Activated CD4-positive, alpha-beta T cell treated with anti-CD3 and anti-CD28 coated beads, Interleukin-2, amount 50 U/mL, for 1 hour (primary cell): ENCODE results near the gene CAPN13.
"Not testable (repeated sequence)": the region's sequence is repeated elsewhere in the genome, so short reads cannot be mapped to it uniquely, and the experiment has no call there.

ENCODE experiments used
- DNase-seq: peaks from one replicate; pipeline ENCODE4 v3.0.0-alpha.2; 2020

CAPN13 gene

GRCh38 chr2:30701782-30702181 is 105.5 kb downstream of the CAPN13 start:
- no peak for DNase-seq

DNA sequence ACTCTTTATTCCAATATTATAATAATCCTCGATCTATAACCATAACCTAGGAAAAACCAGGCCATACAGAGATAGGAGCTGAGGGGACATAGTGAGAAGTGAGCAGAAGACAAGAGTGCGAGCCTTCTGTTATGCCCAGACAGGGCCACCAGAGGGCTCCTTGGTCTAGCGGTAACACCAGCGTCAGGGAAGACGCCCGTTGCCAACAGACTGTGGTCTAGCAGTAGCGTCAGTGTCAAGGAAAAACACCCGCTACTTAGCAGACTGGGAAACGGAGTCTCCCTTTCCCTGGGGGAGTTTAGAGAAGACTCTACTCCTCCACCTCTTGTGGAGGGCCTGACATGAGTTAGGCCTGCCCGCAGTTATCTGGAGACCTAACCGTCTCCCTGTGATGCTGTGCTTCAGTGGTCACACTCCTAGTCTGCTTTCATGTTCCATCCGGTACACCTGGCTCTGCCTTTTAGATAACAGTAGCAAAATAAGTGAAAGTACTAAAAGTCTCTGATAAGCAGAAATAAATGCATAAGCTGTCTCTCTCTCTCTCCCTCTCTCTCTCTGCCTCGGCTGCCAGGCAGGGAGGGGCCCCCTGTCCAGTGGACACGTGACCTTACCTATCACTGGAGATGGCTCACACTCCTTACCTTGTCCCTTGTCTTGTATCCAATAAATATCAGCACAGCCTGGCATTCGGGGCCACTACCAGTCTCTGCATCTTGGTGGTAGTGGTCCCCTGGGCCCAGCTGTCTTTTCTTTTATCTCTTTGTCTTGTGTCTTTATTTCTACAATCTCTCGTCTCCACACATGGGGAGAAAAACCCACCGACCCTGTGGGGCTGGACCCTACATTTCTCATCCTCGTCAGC is 109.8 kb downstream of the CAPN13 start:
- DNase-seq: not testable (repeated sequence)

- no peak for DNase-seq
Measured at GRCh38 chr2:30695749-30696148, 111.5 kb downstream of the CAPN13 start.

DNA sequence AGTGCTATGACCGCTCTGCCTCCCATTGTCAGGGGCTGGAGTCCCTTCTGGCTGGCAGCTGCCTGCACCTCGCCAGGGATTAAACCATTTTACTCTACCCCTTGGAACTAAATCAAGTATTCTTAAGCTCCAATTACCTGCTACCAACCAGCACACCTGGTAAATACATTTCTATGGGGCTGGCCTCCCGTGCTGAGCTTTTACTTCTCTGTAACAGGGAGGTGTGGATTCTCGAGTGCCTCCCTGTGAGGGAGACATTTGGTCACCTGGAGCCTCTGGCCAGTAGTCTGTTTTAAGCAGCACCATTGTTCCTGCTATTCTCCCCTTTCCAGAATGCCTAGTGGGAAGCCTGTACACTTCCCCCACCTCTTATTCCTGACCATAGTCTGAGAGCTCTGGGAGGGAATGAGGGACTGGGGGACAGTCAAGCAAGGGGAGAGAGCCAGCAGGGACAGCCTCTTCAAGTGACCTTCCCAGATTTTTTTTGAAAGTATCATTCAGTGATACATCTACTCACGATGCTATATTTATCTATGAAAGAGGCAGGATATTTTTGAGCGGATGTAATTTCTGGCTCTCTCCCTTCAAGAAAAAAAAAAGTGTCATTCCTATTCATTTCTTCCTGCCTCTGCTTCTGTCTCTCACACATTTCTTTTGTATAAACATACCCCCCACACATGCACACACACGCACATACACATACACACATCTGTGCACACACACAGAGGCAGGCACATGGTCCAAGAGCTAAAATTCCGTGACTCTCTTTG is 112.8 kb downstream of the CAPN13 start:
- no peak for DNase-seq

DNA sequence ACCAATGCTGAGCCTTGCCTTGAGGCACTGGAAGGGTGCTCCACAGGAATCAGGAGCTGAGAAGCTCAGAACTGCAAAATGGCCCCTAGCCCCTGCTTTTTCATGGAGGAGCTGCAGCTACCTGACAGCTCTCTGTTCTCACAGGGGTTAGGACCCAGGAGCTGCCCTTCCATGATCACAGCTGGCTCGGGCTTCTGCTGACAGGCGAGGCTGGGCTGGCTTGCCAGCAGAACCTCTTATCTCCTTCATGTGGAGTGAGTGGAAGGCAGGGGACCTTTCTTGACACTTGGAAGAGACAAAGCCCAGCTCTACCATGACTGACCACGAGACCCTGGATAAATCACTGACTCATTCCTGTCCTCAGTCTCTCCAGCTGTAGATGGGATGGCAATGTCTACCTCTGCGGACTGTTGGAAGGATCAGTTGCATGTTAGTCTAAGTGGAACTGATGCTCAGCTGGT is 113.4 kb downstream of the CAPN13 start:
- DNase-seq: no peak

DNA sequence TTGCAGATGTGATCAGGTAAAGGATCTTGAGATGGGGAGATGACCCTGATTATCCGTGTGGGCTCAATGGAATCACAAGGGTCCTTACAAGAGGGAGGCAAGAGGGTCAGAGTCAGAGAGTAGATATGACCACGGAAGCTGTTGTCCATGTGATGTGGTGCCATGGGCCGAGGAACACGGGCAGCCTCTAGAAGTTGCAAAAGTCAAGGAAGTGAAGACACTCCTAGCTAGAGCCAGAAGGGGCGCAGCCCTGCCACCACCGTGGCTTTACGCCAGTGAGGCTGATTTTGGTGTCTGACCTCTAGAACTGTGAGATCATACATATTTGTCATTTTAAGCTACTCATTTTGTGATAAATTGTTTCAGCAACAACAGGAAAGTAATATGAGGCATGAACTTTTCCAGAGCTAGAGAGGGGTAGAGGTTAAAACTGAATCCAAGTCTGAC is 114.4 kb downstream of the CAPN13 start:
- no peak for DNase-seq

- DNase-seq: no peak
Measured at GRCh38 chr2:30691948-30692828, 115.1 kb downstream of the CAPN13 start.

GRCh38 chr2:30691091-30691947 is 115.9 kb downstream of the CAPN13 start:
- no peak for DNase-seq

DNA sequence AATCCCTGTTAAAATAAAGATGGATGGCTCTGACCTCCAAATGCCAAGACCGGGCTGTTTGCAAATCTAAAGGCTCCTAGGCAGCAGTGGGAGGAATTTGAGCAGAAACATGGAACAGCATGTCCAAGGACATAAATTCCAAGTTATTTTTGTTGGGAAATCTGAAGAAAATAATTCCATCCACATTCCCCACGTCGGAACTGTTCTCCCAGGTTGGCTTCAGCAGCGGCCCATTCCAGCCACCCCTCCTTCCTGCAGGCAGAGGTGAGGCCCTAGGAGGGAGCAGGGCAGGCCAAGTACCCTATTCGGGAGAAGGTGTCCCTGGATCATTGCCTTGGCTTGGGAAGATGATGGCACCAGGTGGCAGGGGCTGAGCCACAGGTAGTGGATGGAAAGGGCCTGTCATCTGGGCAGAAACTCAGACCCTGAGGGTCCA is 117.1 kb downstream of the CAPN13 start:
- no peak for DNase-seq

- DNase-seq: no peak
Measured at GRCh38 chr2:30689496-30690125, 117.6 kb downstream of the CAPN13 start.

- DNase-seq: no peak
Measured at GRCh38 chr2:30688956-30689401, 118.3 kb downstream of the CAPN13 start.

- no peak for DNase-seq
Measured at GRCh38 chr2:30686669-30687068, 120.6 kb downstream of the CAPN13 start.

- no peak for DNase-seq
Measured at GRCh38 chr2:30686000-30686399, 121.2 kb downstream of the CAPN13 start.

GRCh38 chr2:30684996-30685395 is 122.2 kb downstream of the CAPN13 start:
- DNase-seq: no peak

DNA sequence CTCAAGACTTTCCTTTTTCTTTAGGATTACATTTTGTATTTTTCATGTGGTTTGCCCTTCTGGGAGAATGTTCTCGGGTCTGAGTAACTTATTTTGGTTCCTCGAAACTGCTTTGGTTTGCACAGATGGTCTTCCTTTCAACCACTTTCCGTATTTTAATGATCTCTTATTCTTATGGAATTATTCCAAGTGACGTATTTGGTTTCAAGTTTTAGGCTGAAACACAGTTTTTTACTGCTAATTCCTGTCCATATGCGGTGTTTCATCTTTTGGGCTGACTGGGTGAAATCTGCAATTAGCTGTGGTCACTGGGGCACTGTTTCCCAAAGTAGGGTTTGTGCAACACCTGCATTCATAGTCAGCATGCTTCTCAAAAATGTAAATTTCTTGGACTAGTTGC is 122.7 kb downstream of the CAPN13 start:
- DNase-seq: no peak

GRCh38 chr2:30684026-30684425 is 123.2 kb downstream of the CAPN13 start:
- no peak for DNase-seq

- DNase-seq: no peak
Measured at GRCh38 chr2:30683236-30683956, 123.8 kb downstream of the CAPN13 start.

GRCh38 chr2:30681022-30681421 is 126.2 kb downstream of the CAPN13 start:
- DNase-seq: no peak

DNA sequence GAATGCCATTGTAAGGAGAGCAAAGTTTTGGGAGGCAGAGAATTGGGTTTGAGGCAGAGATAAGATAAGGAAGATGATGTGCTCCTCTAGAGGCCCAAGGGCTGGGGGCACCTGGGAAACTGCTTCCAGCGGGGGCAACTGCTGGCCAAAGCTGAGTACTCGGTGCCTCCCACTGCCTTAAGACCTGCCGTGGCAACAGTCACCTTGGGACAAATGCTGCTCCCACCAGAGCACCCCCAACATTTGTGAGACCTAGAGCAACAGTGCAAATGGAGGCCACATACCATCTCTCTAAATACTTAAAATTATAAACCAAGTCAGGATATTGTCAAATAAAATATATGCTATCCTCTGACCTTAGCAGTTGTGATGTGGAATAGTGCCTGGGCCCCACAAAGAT is 127.1 kb downstream of the CAPN13 start:
- DNase-seq: no peak

GRCh38 chr2:30679426-30680088 is 127.7 kb downstream of the CAPN13 start:
- no peak for DNase-seq
